Esophagus muscularis mucosa (tissue), 4 donors: ENCODE data around the gene TMEM131.

Experiments used
- EP300 ChIP-seq: sonication (generic); formaldehyde crosslinking; IDR thresholded peaks from one replicate; pipeline ENCODE4 v1.6.1; 2017; ENCODE audit warnings: antibody characterized with exemption
- POLR2A ChIP-seq: fragments of 450-650 bp; IDR thresholded peaks from one replicate; pipeline ENCODE4 v1.6.1; 2017; ENCODE audit warnings: antibody characterized with exemption, moderate library complexity, mild to moderate bottlenecking, low read depth
- TF ChIP-seq, protein P1 (sequence below), 3 experiments: fragments of 200-600 bp in 2 of 3; fragments of 450-650 bp in 1 of 3; sonication (generic) in 2 of 3; IDR thresholded peaks; one replicate each; pipeline ENCODE4 v1.5.1; 2017 to 2019; ENCODE audit warnings: antibody characterized with exemption in 3 of 3, mild to moderate bottlenecking in 2 of 3, moderate library complexity in 1 of 3

DNA sequence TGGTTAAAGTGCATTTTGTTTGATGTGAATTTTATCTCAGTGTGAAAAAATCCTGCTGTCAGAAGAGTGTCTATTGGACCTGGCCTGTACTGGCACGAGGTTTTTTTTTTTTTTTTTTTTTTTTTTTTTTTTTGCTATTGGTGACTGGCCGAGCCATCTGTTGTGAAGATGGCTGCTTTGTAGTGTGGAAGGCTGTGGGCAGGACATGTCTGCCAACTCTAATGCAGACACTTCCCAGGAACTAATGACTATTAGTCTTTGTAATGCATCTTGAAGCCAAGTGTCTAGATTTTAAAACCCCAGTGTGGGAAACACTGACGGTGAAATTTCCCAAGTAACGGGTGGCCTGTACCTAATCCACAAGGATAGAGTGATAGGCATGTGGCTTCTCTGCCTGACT, 248.0 kb downstream of the TMEM131 start:
- TF ChIP-seq, protein P1, sequence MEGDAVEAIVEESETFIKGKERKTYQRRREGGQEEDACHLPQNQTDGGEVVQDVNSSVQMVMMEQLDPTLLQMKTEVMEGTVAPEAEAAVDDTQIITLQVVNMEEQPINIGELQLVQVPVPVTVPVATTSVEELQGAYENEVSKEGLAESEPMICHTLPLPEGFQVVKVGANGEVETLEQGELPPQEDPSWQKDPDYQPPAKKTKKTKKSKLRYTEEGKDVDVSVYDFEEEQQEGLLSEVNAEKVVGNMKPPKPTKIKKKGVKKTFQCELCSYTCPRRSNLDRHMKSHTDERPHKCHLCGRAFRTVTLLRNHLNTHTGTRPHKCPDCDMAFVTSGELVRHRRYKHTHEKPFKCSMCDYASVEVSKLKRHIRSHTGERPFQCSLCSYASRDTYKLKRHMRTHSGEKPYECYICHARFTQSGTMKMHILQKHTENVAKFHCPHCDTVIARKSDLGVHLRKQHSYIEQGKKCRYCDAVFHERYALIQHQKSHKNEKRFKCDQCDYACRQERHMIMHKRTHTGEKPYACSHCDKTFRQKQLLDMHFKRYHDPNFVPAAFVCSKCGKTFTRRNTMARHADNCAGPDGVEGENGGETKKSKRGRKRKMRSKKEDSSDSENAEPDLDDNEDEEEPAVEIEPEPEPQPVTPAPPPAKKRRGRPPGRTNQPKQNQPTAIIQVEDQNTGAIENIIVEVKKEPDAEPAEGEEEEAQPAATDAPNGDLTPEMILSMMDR (IDR thresholded peaks at IDR 0.05), result no peak
- TF ChIP-seq POLR2A (no peak), EP300 (no peak)
